Tibial nerve (tissue), 4 donors: ENCODE data around the gene UBE2E2.

ENCODE experiments used
- CTCF ChIP-seq, 5 experiments: fragments of 200-600 bp in 3 of 5; fragments of 450-650 bp in 2 of 5; sonication (generic) in 3 of 5; IDR thresholded peaks; one replicate each; pipeline ENCODE4 v1.5.1; 2016 to 2019; ENCODE audit warnings: antibody characterized with exemption in 5 of 5, mild to moderate bottlenecking in 3 of 5, moderate library complexity in 2 of 5
- EP300 ChIP-seq, 2 donors: sonication (generic); formaldehyde crosslinking; IDR thresholded peaks; one replicate each; pipeline ENCODE4 v1.6.1; 2017; ENCODE audit warnings: antibody characterized with exemption in 2 of 2, mild to moderate bottlenecking in 1 of 2

GRCh38 chr3:23235264-23235663 lies 32.1 kb downstream of the UBE2E2 start:
- TF ChIP-seq CTCF (IDR thresholded peaks at IDR 0.05) (no peak), EP300 (IDR thresholded peaks at IDR 0.05) (no peak)
